HCT116 (cell line): ENCODE data around the gene CAMK1D. TPM values are rescaled to one million over a fixed set of nuclear protein-coding genes. Genes with fewer than 3 reads are reported as not detected.

ENCODE experiments used
- ATAC-seq: fragments of 200-7000 bp; cut with Tn5 transposase; 2 replicates; pipeline ENCODE4 v1.9.1; 2020; ENCODE audit warnings: mild to moderate bottlenecking, moderate library complexity
- BruUV-seq: library from RNA; stranded (reverse); fragments of 400-500 nt; replicated peaks from 2 replicates; lab custom pipeline; 2021; lab: Mats Ljungman, UMichigan
- CTCF ChIA-PET: fragments of 300-600 bp; sonication (Branson Sonifier 250); formaldehyde crosslinking; loops from one replicate; lab custom pipeline; 2021; ENCODE audit warnings: antibody characterized with exemption; lab: Charles Lee
- POLR2A ChIA-PET: fragments of 300-600, 350-600 bp; sonication (Branson Sonifier 250); formaldehyde crosslinking; loops from one replicate; lab custom pipeline; 2021; ENCODE audit warnings: antibody characterized with exemption; lab: Charles Lee
- RAD21 ChIA-PET, 2 experiments: fragments of 300-600 bp; sonication (Branson Sonifier 250); formaldehyde crosslinking; loops; one replicate each; lab custom pipeline; 2023; ENCODE audit warnings: low total read pairs in 2 of 2; ENCODE audit not compliant: uncharacterized antibody in 2 of 2, unreplicated experiment in 2 of 2, low non-redundant PET in 1 of 2; lab: Charles Lee
- DNase-seq: peaks from one replicate; pipeline ENCODE4 v3.0.0-alpha.2; 2010; ENCODE audit warnings: low read depth, low spot score
- H2AFZ ChIP-seq: fragments of 200-600 bp; shearing (Covaris generic), sonication (generic); 2 replicates; pipeline ENCODE4 v1.6.1; 2017; ENCODE audit warnings: low read depth, mixed run types, mixed read lengths, antibody characterized with exemption, low read length; ENCODE audit not compliant: poor library complexity, severe bottlenecking
- H3K27ac ChIP-seq: 2 replicates; pipeline ENCODE4 v1.5.1; 2012; ENCODE audit warnings: low read depth, low read length
- H3K27me3 ChIP-seq: fragments of 200-600 bp; sonication (generic); 2 replicates; pipeline ENCODE4 v1.6.1; 2016; ENCODE audit warnings: mixed run types, low read length, mixed read lengths; ENCODE audit not compliant: insufficient read depth
- H3K36me3 ChIP-seq, 2 experiments: fragments of 200-500 bp in 1 of 2; fragments of 200-600 bp in 1 of 2; sonication (Bioruptor generic) in 1 of 2; sonication (generic) in 1 of 2; 2 replicates each; pipeline versions ENCODE4 v1.5.1 to v1.6.1; 2014 to 2016; ENCODE audit warnings: low read length in 2 of 2, inconsistent platforms in 1 of 2, mixed read lengths in 1 of 2, mixed run types in 1 of 2; ENCODE audit not compliant: insufficient read depth in 2 of 2, control insufficient read depth in 1 of 2
- H3K4me1 ChIP-seq, 2 experiments: fragments of 200-600 bp in 1 of 2; sonication (generic) in 1 of 2; 2 replicates each; pipeline versions ENCODE4 v1.5.1 to v1.6.1; 2012 to 2017; ENCODE audit warnings: low read length in 2 of 2, inconsistent platforms in 1 of 2, mild to moderate bottlenecking in 1 of 2, mixed read lengths in 1 of 2, mixed run types in 1 of 2, moderate library complexity in 1 of 2; ENCODE audit not compliant: insufficient read depth in 2 of 2, control insufficient read depth in 1 of 2
- H3K4me2 ChIP-seq: fragments of 200-600 bp; sonication (generic); 2 replicates; pipeline ENCODE4 v1.6.1; 2017; ENCODE audit warnings: mixed run types, low read length, mixed read lengths
- H3K4me3 ChIP-seq, 2 experiments: fragments of 200-600 bp in 1 of 2; sonication (generic) in 1 of 2; replicated peaks in 1 of 2; 2 replicates each; pipeline ENCODE4 v1.5.1; 2011 to 2016; ENCODE audit warnings: low read length in 2 of 2, control low read depth in 1 of 2, low read depth in 1 of 2, mild to moderate bottlenecking in 1 of 2, mixed read lengths in 1 of 2, mixed run types in 1 of 2
- H3K79me2 ChIP-seq: fragments of 200-600 bp; sonication (generic); 2 replicates; pipeline ENCODE4 v1.6.1; 2017; ENCODE audit warnings: mild to moderate bottlenecking, mixed run types, low read length, moderate library complexity, mixed read lengths; ENCODE audit not compliant: insufficient read depth
- H3K9ac ChIP-seq: fragments of 200-600 bp; sonication (generic); 2 replicates; pipeline ENCODE4 v1.6.1; 2016; ENCODE audit warnings: low read length, mixed read lengths
- H3K9me2 ChIP-seq: fragments of 200-600 bp; sonication (generic), shearing (Covaris generic); 2 replicates; pipeline ENCODE4 v1.6.1; 2017; ENCODE audit warnings: mixed run types, mild to moderate bottlenecking, moderate library complexity; ENCODE audit not compliant: insufficient read depth
- H3K9me3 ChIP-seq, 2 experiments: fragments of 200-500 bp in 1 of 2; fragments of 200-600 bp in 1 of 2; sonication (Bioruptor generic) in 1 of 2; sonication (generic) in 1 of 2; 2 replicates each; pipeline ENCODE4 v1.6.1; 2014 to 2017; ENCODE audit warnings: low read length in 2 of 2, mixed read lengths in 2 of 2, inconsistent platforms in 1 of 2, low read depth in 1 of 2, mild to moderate bottlenecking in 1 of 2, mixed run types in 1 of 2, moderate library complexity in 1 of 2; ENCODE audit not compliant: control insufficient read depth in 1 of 2, insufficient read depth in 1 of 2
- H4K20me1 ChIP-seq: fragments of 200-600 bp; sonication (generic), shearing (Covaris generic); 2 replicates; pipeline ENCODE4 v1.6.1; 2017; ENCODE audit warnings: mixed run types, mild to moderate bottlenecking, moderate library complexity; ENCODE audit not compliant: insufficient read depth
- CBX3 ChIP-seq: IDR thresholded peaks from 2 replicates; pipeline ENCODE4 v1.6.1; 2012; ENCODE audit warnings: low read depth
- CEBPB ChIP-seq: IDR thresholded peaks from 2 replicates; pipeline ENCODE4 v1.6.1; 2012; ENCODE audit warnings: low read depth
- EGR1 ChIP-seq: IDR thresholded peaks from 2 replicates; pipeline ENCODE4 v1.6.1; 2012; ENCODE audit warnings: low read depth
- POLR2A ChIP-seq: IDR thresholded peaks from 2 replicates; pipeline ENCODE4 v1.7.0; 2011; ENCODE audit warnings: borderline replicate concordance; ENCODE audit not compliant: insufficient read depth, insufficient read length; ENCODE audit errors: extremely low read depth
- RAD21 ChIP-seq: IDR thresholded peaks from 2 replicates; pipeline ENCODE4 v1.6.1; 2012; ENCODE audit warnings: low read depth, mild to moderate bottlenecking
- SRF ChIP-seq: IDR thresholded peaks from 2 replicates; pipeline ENCODE4 v1.6.1; 2012; ENCODE audit warnings: low read depth
- ZFX ChIP-seq: fragments of 450-650 bp; IDR thresholded peaks from 2 replicates; pipeline ENCODE4 v1.6.1; 2017
- ZNF274 ChIP-seq: fragments of 200-500 bp; sonication (Bioruptor generic); IDR thresholded peaks from 2 replicates; pipeline ENCODE4 v1.6.1; 2014; ENCODE audit warnings: mild to moderate bottlenecking, low read depth, low read length, inconsistent platforms
- intact Hi-C: fragments of 100-400 bp; cut with micrococcal nuclease; formaldehyde crosslinking; loops from 2 replicates; pipeline ENCODE4 v1.10.0; 2022
- total RNA-seq: library from RNA; stranded (reverse); gene quantifications from one replicate; pipeline ENCODE4 v1.2.1, GENCODE V29; 2021; ENCODE audit not compliant: unreplicated experiment
- TF ChIP-seq, protein P1 (sequence below): IDR thresholded peaks from 2 replicates; pipeline ENCODE4 v1.6.1; 2011; ENCODE audit warnings: mild to moderate bottlenecking, low read length, moderate library complexity; ENCODE audit not compliant: insufficient replicate concordance; ENCODE audit errors: extremely low read depth
- TF ChIP-seq, protein P2 (sequence below), 3 experiments: fragments of 200-600 bp in 1 of 3; sonication (generic) in 1 of 3; IDR thresholded peaks in 2 of 3; conservative IDR thresholded peaks in 1 of 3; 2 replicates each; pipeline ENCODE4 v1.5.1; 2012 to 2017; ENCODE audit warnings: low read depth in 2 of 3, low read length in 2 of 3, antibody characterized with exemption in 1 of 3, borderline replicate concordance in 1 of 3, control low read depth in 1 of 3, mild to moderate bottlenecking in 1 of 3, mixed read lengths in 1 of 3, mixed run types in 1 of 3, moderate library complexity in 1 of 3; ENCODE audit not compliant: insufficient read depth in 1 of 3
- TF ChIP-seq, protein P3 (sequence below): IDR thresholded peaks from 2 replicates; pipeline ENCODE4 v1.6.1; 2012
- TF ChIP-seq, protein P4 (sequence below): IDR thresholded peaks from 2 replicates; pipeline ENCODE4 v1.6.1; 2012; ENCODE audit warnings: low read depth

Gene CAMK1D
- total RNA-seq, 1 experiment from 2014 or later, result 9.6 TPM

DNA sequence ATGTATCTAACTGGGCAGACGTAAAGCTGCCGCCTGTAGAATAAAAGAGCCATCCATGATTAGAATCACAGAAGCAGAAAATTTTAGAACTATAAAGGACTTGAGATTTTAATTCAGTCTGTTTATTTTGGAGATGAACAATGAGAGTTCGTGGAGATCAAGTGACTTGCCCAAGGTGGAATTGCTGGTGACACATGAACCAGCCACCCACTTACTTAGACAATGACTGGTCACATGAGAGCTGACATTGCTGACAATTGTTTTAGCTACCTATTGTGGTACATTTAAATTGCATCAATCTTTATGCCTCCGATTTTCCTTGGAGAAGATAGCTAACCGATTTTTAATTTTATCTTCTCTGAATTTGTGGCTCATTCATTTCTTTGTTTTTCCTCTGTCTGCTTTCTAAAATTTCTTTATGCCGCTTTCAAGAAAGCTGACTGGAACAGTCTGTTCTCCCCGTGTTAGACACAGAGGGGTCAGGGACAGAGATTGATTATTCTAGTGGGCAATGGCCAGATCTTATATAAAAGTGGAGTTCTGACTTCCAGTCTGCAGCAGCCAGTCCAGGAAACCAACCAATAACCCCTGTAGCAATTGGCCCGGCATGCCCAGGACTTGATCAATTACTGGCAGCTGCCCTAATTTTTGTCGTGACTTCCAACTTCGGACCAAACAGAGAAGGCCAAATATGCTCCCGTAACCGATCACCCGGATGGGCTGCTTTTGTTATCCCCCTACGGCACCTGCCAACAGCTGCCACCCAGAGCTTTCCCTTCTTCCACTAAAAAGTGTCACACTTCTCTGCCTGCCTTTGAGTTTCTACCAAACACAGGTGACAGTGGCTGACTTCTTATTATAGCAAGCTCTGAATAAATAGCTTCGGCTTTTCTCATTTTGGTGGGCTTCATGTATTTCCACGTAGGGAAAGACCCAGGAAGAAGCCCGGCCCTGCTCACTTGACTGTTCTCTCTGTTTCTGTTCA, 241.6 kb downstream of the CAMK1D start:
- RAD21 ChIA-PET, result no interaction called here
- no peak for DNase-seq
- Histone ChIP-seq H4K20me1 (no peaks in the 10 kb centered on the region), H3K27ac (no peak overlapping the region), H3K9me2 (no peaks in the 10 kb centered on the region), H3K79me2 (no peaks in the 10 kb centered on the region), H3K4me1 (peaks cover 3 to 12% of the 10 kb centered on the region in 2 experiments; a peak in 3 of 4 replicates), H3K9ac (no peak overlapping the region), H3K4me3 (no peak overlapping the region), H3K36me3 (no peaks in the 10 kb centered on the region), H2AFZ (no peak overlapping the region), H3K27me3 (no peaks in the 10 kb centered on the region), H3K9me3 (no peaks in the 10 kb centered on the region), H3K4me2 (no peak overlapping the region)
- TF ChIP-seq CEBPB (no peak), RAD21 (no peak), CBX3 (no peak), EGR1 (no peak), POLR2A (no peak), SRF (no peak), ZNF274 (no peak), ZFX (no peak)
- TF ChIP-seq, protein P1, sequence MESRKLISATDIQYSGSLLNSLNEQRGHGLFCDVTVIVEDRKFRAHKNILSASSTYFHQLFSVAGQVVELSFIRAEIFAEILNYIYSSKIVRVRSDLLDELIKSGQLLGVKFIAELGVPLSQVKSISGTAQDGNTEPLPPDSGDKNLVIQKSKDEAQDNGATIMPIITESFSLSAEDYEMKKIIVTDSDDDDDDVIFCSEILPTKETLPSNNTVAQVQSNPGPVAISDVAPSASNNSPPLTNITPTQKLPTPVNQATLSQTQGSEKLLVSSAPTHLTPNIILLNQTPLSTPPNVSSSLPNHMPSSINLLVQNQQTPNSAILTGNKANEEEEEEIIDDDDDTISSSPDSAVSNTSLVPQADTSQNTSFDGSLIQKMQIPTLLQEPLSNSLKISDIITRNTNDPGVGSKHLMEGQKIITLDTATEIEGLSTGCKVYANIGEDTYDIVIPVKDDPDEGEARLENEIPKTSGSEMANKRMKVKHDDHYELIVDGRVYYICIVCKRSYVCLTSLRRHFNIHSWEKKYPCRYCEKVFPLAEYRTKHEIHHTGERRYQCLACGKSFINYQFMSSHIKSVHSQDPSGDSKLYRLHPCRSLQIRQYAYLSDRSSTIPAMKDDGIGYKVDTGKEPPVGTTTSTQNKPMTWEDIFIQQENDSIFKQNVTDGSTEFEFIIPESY, result no peak
- TF ChIP-seq, protein P2, sequence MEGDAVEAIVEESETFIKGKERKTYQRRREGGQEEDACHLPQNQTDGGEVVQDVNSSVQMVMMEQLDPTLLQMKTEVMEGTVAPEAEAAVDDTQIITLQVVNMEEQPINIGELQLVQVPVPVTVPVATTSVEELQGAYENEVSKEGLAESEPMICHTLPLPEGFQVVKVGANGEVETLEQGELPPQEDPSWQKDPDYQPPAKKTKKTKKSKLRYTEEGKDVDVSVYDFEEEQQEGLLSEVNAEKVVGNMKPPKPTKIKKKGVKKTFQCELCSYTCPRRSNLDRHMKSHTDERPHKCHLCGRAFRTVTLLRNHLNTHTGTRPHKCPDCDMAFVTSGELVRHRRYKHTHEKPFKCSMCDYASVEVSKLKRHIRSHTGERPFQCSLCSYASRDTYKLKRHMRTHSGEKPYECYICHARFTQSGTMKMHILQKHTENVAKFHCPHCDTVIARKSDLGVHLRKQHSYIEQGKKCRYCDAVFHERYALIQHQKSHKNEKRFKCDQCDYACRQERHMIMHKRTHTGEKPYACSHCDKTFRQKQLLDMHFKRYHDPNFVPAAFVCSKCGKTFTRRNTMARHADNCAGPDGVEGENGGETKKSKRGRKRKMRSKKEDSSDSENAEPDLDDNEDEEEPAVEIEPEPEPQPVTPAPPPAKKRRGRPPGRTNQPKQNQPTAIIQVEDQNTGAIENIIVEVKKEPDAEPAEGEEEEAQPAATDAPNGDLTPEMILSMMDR (IDR thresholded peaks at IDR 0.05 in 2 of 3, conservative IDR thresholded peaks at IDR 0.05 in 1 of 3; ENCODE audit: borderline replicate concordance in 1 of 3, insufficient read depth in 1 of 3, low read depth in 2 of 3, low read length in 2 of 3), result no peak
- TF ChIP-seq, protein P3, sequence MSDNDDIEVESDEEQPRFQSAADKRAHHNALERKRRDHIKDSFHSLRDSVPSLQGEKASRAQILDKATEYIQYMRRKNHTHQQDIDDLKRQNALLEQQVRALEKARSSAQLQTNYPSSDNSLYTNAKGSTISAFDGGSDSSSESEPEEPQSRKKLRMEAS, result no peak
- TF ChIP-seq, protein P4, sequence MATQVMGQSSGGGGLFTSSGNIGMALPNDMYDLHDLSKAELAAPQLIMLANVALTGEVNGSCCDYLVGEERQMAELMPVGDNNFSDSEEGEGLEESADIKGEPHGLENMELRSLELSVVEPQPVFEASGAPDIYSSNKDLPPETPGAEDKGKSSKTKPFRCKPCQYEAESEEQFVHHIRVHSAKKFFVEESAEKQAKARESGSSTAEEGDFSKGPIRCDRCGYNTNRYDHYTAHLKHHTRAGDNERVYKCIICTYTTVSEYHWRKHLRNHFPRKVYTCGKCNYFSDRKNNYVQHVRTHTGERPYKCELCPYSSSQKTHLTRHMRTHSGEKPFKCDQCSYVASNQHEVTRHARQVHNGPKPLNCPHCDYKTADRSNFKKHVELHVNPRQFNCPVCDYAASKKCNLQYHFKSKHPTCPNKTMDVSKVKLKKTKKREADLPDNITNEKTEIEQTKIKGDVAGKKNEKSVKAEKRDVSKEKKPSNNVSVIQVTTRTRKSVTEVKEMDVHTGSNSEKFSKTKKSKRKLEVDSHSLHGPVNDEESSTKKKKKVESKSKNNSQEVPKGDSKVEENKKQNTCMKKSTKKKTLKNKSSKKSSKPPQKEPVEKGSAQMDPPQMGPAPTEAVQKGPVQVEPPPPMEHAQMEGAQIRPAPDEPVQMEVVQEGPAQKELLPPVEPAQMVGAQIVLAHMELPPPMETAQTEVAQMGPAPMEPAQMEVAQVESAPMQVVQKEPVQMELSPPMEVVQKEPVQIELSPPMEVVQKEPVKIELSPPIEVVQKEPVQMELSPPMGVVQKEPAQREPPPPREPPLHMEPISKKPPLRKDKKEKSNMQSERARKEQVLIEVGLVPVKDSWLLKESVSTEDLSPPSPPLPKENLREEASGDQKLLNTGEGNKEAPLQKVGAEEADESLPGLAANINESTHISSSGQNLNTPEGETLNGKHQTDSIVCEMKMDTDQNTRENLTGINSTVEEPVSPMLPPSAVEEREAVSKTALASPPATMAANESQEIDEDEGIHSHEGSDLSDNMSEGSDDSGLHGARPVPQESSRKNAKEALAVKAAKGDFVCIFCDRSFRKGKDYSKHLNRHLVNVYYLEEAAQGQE, result no peak
- BruUV-seq, result no TSS peak
- CTCF ChIA-PET, result no interaction called here
- POLR2A ChIA-PET, result no interaction called here
- no peak for ATAC-seq
- intact Hi-C loops, result no loop called here
